SK-N-SH treated with all-trans-retinoic acid at 6 μM for 48 hours (cell line): ENCODE data around the gene TAOK2.
"Not testable (repeated sequence)": the region's sequence is repeated elsewhere in the genome, so short reads cannot be mapped to it uniquely, and the experiment has no call there.

ENCODE experiments used
- ATAC-seq: fragments of 200-7000 bp; cut with Tn5 transposase; 3 replicates; pipeline ENCODE4 v1.9.1; 2020; ENCODE audit warnings: mild to moderate bottlenecking, moderate library complexity
- BACH2 ChIP-seq: fragments of 250-450 bp; sonication (Bioruptor Pico); IDR thresholded peaks from 2 replicates; pipeline ENCODE4 v1.9.0; 2021; ENCODE audit warnings: mild to moderate bottlenecking, borderline replicate concordance
- CREB5 ChIP-seq: fragments of 250-450 bp; sonication (Bioruptor Pico); IDR thresholded peaks from 2 replicates; pipeline ENCODE4 v1.5.1; 2020; ENCODE audit warnings: low read depth, mild to moderate bottlenecking, moderate library complexity
- CSDC2 ChIP-seq: fragments of 250-450 bp; sonication (Bioruptor Pico); IDR thresholded peaks from 2 replicates; pipeline ENCODE4 v1.5.0; 2020; ENCODE audit warnings: mild to moderate bottlenecking, moderate library complexity
- CSRNP3 ChIP-seq: fragments of 250-450 bp; sonication (Bioruptor Pico); IDR thresholded peaks from 2 replicates; pipeline ENCODE4 v1.5.1; 2021; ENCODE audit warnings: mild to moderate bottlenecking, moderate library complexity
- ESRRG ChIP-seq: fragments of 250-450 bp; sonication (Bioruptor Pico); IDR thresholded peaks from 2 replicates; pipeline ENCODE4 v1.6.1; 2021; ENCODE audit warnings: mild to moderate bottlenecking
- GLIS3 ChIP-seq: fragments of 250-450 bp; sonication (Bioruptor Pico); IDR thresholded peaks from 2 replicates; pipeline ENCODE4 v1.5.0; 2020; ENCODE audit warnings: mild to moderate bottlenecking, moderate library complexity
- ISL1 ChIP-seq: fragments of 250-450 bp; sonication (Bioruptor Pico); IDR thresholded peaks from 2 replicates; pipeline ENCODE4 v2.1.2; 2022; ENCODE audit warnings: mild to moderate bottlenecking, moderate library complexity
- OSR1 ChIP-seq: fragments of 250-450 bp; sonication (Bioruptor Pico); IDR thresholded peaks from 2 replicates; pipeline ENCODE4 v1.8.0; 2022; ENCODE audit warnings: moderate library complexity, mild to moderate bottlenecking, inconsistent platforms
- POU6F1 ChIP-seq: fragments of 250-450 bp; sonication (Bioruptor Pico); IDR thresholded peaks from 2 replicates; pipeline ENCODE4 v1.8.0; 2021; ENCODE audit warnings: low read depth, mild to moderate bottlenecking, moderate library complexity, borderline replicate concordance
- PPARA ChIP-seq: fragments of 250-450 bp; sonication (Bioruptor Pico); IDR thresholded peaks from 2 replicates; pipeline ENCODE4 v1.5.0; 2020; ENCODE audit warnings: mild to moderate bottlenecking, borderline replicate concordance
- RARB ChIP-seq: fragments of 250-450 bp; sonication (Bioruptor Pico); IDR thresholded peaks from 2 replicates; pipeline ENCODE4 v1.8.0; 2021; ENCODE audit warnings: mild to moderate bottlenecking, moderate library complexity
- SNAI2 ChIP-seq: fragments of 250-450 bp; sonication (Bioruptor Pico); IDR thresholded peaks from 2 replicates; pipeline ENCODE4 v1.5.0; 2020; ENCODE audit warnings: mild to moderate bottlenecking, moderate library complexity
- TCF4 ChIP-seq: fragments of 250-450 bp; sonication (Bioruptor Pico); IDR thresholded peaks from 2 replicates; pipeline ENCODE4 v1.8.0; 2021; ENCODE audit warnings: mild to moderate bottlenecking, moderate library complexity, borderline replicate concordance
- TOX ChIP-seq: fragments of 250-450 bp; sonication (Bioruptor Pico); IDR thresholded peaks from 2 replicates; pipeline ENCODE4 v1.8.0; 2021; ENCODE audit warnings: mild to moderate bottlenecking, moderate library complexity, borderline replicate concordance
- TSHZ2 ChIP-seq: fragments of 250-450 bp; sonication (Bioruptor Pico); IDR thresholded peaks from 2 replicates; pipeline ENCODE4 v1.5.0; 2020; ENCODE audit warnings: mild to moderate bottlenecking, moderate library complexity
- ZFP30 ChIP-seq: fragments of 450-650 bp; formaldehyde crosslinking; IDR thresholded peaks from 2 replicates; pipeline ENCODE4 v1.5.0; 2022; ENCODE audit warnings: mild to moderate bottlenecking, moderate library complexity
- ZNF565 ChIP-seq: fragments of 450-650 bp; formaldehyde crosslinking; conservative IDR thresholded peaks from 2 replicates; pipeline ENCODE4 v1.5.0; 2020; ENCODE audit warnings: low read depth, mild to moderate bottlenecking, moderate library complexity
- ZNF8 ChIP-seq: fragments of 450-650 bp; formaldehyde crosslinking; IDR thresholded peaks from 2 replicates; pipeline ENCODE4 v1.5.0; 2020; ENCODE audit warnings: mild to moderate bottlenecking, moderate library complexity

The TAOK2 gene

GRCh38 chr16:30033270-30033669 is 59.6 kb downstream of the TAOK2 start:
- ATAC-seq = no peak

GRCh38 chr16:30040221-30040620 is 66.6 kb downstream of the TAOK2 start:
- ATAC-seq = no peak
- no peak for TF ChIP-seq GLIS3 (CRISPR knock-in tag)
- TF ChIP-seq ESRRG = no peak
- no peak for TF ChIP-seq TCF4 (CRISPR knock-in tag)
- no peak for TF ChIP-seq CREB5
- no peak for TF ChIP-seq CSRNP3 (CRISPR knock-in tag)
- TF ChIP-seq ZFP30 = no peak

More at GRCh38 chr16:30033270-30033669, 59.6 kb downstream of the TAOK2 start:
- TF ChIP-seq CSRNP3 (CRISPR knock-in tag) (no peak), SNAI2 (no peak), CREB5 (no peak), CSDC2 (CRISPR knock-in tag) (no peak), POU6F1 (CRISPR knock-in tag) (no peak), PPARA (no peak), RARB (CRISPR knock-in tag) (no peak)

GRCh38 chr16:30040690-30041089 is 67.0 kb downstream of the TAOK2 start:
- ATAC-seq = not testable (repeated sequence)

- no peak for TF ChIP-seq TOX (CRISPR knock-in tag)
- TF ChIP-seq RARB (CRISPR knock-in tag) = no peak
- TF ChIP-seq BACH2 (CRISPR knock-in tag) = no peak
- no peak for TF ChIP-seq GLIS3 (CRISPR knock-in tag)
- TF ChIP-seq ZNF8 (CRISPR knock-in tag) = no peak
- TF ChIP-seq TCF4 (CRISPR knock-in tag) = no peak
- TF ChIP-seq OSR1 = no peak
- no peak for TF ChIP-seq ISL1 (CRISPR knock-in tag)
- no peak for TF ChIP-seq TSHZ2
- no peak for TF ChIP-seq ZFP30
- no peak for TF ChIP-seq CREB5
- no peak for TF ChIP-seq CSRNP3 (CRISPR knock-in tag)
- no peak for TF ChIP-seq ZNF565 (CRISPR knock-in tag)
- TF ChIP-seq, all 23 proteins: peak for 0
- ATAC-seq = peak; percentile 74
These were observed 68.2 kb downstream of the TAOK2 start for GRCh38 chr16:30041841-30042240.
